Calu3 (cell line): Measurements from ENCODE around the gene KLHL18. TPM values are rescaled to one million over a fixed set of nuclear protein-coding genes. Genes with fewer than 3 reads are reported as not detected.

Experiments
- BruUV-seq: library from RNA; stranded (reverse); fragments of 400-500 nt; replicated peaks from 2 replicates; lab custom pipeline; 2021; lab: Mats Ljungman, UMichigan
- CTCF ChIA-PET: fragments of 300-600 bp; sonication (Branson Sonifier 250); formaldehyde crosslinking; loops from one replicate; lab custom pipeline; 2022; ENCODE audit warnings: antibody characterized with exemption; lab: Charles Lee
- DNase-seq: peaks from one replicate; pipeline ENCODE4 v3.0.0; 2022
- H3K27ac Mint-ChIP-seq: one replicate; pipeline ENCODE4 v1.8.0; 2022; ENCODE audit warnings: mixed read lengths; ENCODE audit not compliant: unreplicated experiment
- H3K27me3 Mint-ChIP-seq: one replicate; pipeline ENCODE4 v1.8.0; 2022; ENCODE audit warnings: mixed read lengths; ENCODE audit not compliant: unreplicated experiment
- H3K36me3 Mint-ChIP-seq: one replicate; pipeline ENCODE4 v1.8.0; 2022; ENCODE audit warnings: mild to moderate bottlenecking, moderate library complexity, mixed read lengths; ENCODE audit not compliant: insufficient read depth, unreplicated experiment
- H3K4me1 Mint-ChIP-seq: one replicate; pipeline ENCODE4 v1.8.0; 2022; ENCODE audit warnings: mild to moderate bottlenecking, low read depth, mixed read lengths; ENCODE audit not compliant: unreplicated experiment
- H3K4me3 Mint-ChIP-seq: one replicate; pipeline ENCODE4 v1.8.0; 2022; ENCODE audit warnings: mild to moderate bottlenecking, low read depth, moderate library complexity, mixed read lengths; ENCODE audit not compliant: unreplicated experiment
- H3K9me3 Mint-ChIP-seq: one replicate; pipeline ENCODE4 v1.8.0; 2022; ENCODE audit warnings: low read depth, mixed read lengths; ENCODE audit not compliant: unreplicated experiment
- intact Hi-C: fragments of 100-400 bp; cut with micrococcal nuclease; formaldehyde crosslinking; loops from one replicate; pipeline ENCODE4 v1.10.0; 2022; ENCODE audit not compliant: unreplicated experiment
- total RNA-seq: library from RNA; stranded (reverse); gene quantifications from 2 replicates; pipeline ENCODE4 v1.2.3, GENCODE V29; 2022
- TF ChIP-seq, protein P1 (sequence below): fragments of 200-600 bp; IDR thresholded peaks from one replicate; pipeline ENCODE4 v1.8.0; 2022; ENCODE audit warnings: antibody characterized with exemption; ENCODE audit not compliant: unreplicated experiment

Gene KLHL18
- total RNA-seq, 1 experiment from 2014 or later = 24.8 TPM

- DNase-seq = no peak
- H3K36me3 Mint-ChIP-seq = peaks cover 30% of the 10 kb centered on the region
- no peaks in the 10 kb centered on the region for H3K9me3 Mint-ChIP-seq
- no TSS peak for BruUV-seq
- H3K4me1 Mint-ChIP-seq = peaks cover 27% of the 10 kb centered on the region
- TF ChIP-seq, protein P1, sequence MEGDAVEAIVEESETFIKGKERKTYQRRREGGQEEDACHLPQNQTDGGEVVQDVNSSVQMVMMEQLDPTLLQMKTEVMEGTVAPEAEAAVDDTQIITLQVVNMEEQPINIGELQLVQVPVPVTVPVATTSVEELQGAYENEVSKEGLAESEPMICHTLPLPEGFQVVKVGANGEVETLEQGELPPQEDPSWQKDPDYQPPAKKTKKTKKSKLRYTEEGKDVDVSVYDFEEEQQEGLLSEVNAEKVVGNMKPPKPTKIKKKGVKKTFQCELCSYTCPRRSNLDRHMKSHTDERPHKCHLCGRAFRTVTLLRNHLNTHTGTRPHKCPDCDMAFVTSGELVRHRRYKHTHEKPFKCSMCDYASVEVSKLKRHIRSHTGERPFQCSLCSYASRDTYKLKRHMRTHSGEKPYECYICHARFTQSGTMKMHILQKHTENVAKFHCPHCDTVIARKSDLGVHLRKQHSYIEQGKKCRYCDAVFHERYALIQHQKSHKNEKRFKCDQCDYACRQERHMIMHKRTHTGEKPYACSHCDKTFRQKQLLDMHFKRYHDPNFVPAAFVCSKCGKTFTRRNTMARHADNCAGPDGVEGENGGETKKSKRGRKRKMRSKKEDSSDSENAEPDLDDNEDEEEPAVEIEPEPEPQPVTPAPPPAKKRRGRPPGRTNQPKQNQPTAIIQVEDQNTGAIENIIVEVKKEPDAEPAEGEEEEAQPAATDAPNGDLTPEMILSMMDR = no peak
- H3K27me3 Mint-ChIP-seq = no peaks in the 10 kb centered on the region
- intact Hi-C loops = no loop called here
- no peak overlapping the region for H3K4me3 Mint-ChIP-seq
- CTCF ChIA-PET = no interaction called here
- H3K27ac Mint-ChIP-seq = no peak overlapping the region
These were observed 94.4 kb downstream of the KLHL18 start for GRCh38 chr3:47377186-47377585.

DNA sequence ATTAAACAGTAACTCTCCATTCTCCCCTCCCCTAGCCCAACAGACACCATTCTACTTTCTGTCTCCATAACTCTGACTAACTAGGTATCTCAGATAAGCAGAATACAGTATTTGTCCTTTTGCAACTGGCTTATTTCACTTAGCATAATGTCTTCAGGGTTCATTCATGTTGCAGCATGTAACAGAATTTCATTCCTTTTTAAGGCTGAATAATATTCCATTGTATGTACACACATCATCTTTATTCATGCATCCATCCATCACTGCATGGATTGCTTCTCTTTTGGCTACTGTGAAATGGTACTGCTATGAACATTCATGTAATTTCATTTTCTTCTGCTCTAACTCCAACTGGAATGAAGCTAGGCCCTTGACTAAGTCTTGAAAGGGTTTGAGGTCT lies 96.1 kb downstream of the KLHL18 start:
- peaks cover 42% of the 10 kb centered on the region for H3K36me3 Mint-ChIP-seq
- H3K27ac Mint-ChIP-seq = peak overlapping the region; percentile 99
- DNase-seq = no peak
- CTCF ChIA-PET = no interaction called here
- BruUV-seq = no TSS peak
- H3K27me3 Mint-ChIP-seq = no peaks in the 10 kb centered on the region
- no peaks in the 10 kb centered on the region for H3K9me3 Mint-ChIP-seq
- intact Hi-C loops = no loop called here
- peak overlapping the region; percentile 95 for H3K4me3 Mint-ChIP-seq
- peaks cover 39% of the 10 kb centered on the region for H3K4me1 Mint-ChIP-seq
- TF ChIP-seq, protein P1 = no peak

DNA sequence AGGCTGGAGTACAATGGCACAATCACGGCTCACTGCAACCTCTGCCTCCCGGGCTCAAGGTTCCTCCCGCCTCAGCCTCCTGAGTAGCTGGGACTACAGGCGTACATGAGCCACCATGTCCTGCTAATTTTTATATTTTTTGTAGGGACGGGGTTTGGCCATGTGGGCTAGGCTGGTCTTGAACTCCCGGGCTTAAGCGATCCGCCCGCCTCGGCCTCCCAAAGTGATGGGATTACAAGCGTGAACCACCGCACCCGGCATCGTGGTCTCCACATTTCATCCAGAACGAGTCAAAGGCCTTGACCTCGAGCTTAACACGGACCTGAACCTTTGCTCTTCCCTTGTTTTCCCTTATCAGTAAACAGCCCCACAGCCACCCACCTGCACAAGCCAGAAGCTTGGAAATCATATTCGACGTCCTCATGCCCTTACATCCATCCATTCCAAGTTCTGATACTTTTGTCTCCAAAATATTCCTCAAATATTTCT lies 96.7 kb downstream of the KLHL18 start:
- intact Hi-C loops = no loop called here
- BruUV-seq = no TSS peak
- Mint-ChIP-seq H3K9me3 (no peaks in the 10 kb centered on the region), H3K4me3 (peak overlapping the region; percentile 95), H3K27me3 (no peaks in the 10 kb centered on the region), H3K36me3 (peaks cover 47% of the 10 kb centered on the region), H3K27ac (peak overlapping the region; percentile 99), H3K4me1 (peaks cover 44% of the 10 kb centered on the region)
- CTCF ChIA-PET = no interaction called here
- TF ChIP-seq, protein P1 = no peak
- DNase-seq = no peak

GRCh38 chr3:47380026-47380600 lies 97.4 kb downstream of the KLHL18 start:
- no peak for DNase-seq
- Mint-ChIP-seq H3K4me1 (peaks cover 44% of the 10 kb centered on the region), H3K36me3 (peaks cover 47% of the 10 kb centered on the region), H3K27ac (peak overlapping the region; percentile 99), H3K4me3 (peak overlapping the region; percentile 95), H3K9me3 (no peaks in the 10 kb centered on the region), H3K27me3 (no peaks in the 10 kb centered on the region)
- CTCF ChIA-PET = interaction anchor here (0.5 to 1.2 kb wide), 7 partner anchors 10 to 828 kb away, joined by 3 to 6 read pairs (median 4); no protein-coding TSS in a partner anchor
- TF ChIP-seq, protein P1 = no peak
- BruUV-seq = no TSS peak
- intact Hi-C loops = no loop called here
